ENCODE data around the gene ASAH2. TPM values are rescaled to one million over a fixed set of nuclear protein-coding genes. Genes with fewer than 3 reads are reported as not detected.

The ASAH2 gene
- total RNA-seq, 4 donors from 2014 or later = 0.83 to 52.2 (median 5.7) TPM

DNA sequence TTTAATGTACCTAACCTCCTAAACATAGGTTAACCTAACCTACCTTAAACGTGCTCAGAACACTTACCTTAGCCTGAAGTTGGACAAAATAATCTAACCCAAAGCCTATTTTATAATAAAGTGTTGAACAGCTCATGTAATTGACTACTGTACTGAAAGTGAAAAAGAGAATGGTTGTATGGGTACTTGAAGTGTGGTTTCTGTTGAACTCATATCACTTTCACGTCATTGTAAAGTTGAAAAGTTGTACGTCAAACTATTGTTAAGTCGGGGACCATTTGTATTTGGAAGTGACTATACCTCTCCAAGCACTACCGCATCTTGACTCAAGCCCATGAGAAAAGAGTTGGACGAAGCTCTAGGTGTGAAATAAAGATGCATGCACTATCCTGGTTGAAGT, 37.9 kb upstream of the ASAH2 start:
- no peak overlapping the region for H3K27ac ChIP-seq
- TF ChIP-seq POLR2A (IDR thresholded peaks at IDR 0.05) (no peak), CTCF (IDR thresholded peaks at IDR 0.05) (no peak)
- no peaks in the 10 kb centered on the region for H3K9me3 ChIP-seq
- no peaks in the 10 kb centered on the region for H3K36me3 ChIP-seq
- peaks cover 0 to 5% (median 1%) of the 10 kb centered on the region in 4 donors for H3K4me1 ChIP-seq
- DNase-seq = no peak
- H3K27me3 ChIP-seq = no peaks in the 10 kb centered on the region
- no peak overlapping the region for H3K4me3 ChIP-seq

DNA sequence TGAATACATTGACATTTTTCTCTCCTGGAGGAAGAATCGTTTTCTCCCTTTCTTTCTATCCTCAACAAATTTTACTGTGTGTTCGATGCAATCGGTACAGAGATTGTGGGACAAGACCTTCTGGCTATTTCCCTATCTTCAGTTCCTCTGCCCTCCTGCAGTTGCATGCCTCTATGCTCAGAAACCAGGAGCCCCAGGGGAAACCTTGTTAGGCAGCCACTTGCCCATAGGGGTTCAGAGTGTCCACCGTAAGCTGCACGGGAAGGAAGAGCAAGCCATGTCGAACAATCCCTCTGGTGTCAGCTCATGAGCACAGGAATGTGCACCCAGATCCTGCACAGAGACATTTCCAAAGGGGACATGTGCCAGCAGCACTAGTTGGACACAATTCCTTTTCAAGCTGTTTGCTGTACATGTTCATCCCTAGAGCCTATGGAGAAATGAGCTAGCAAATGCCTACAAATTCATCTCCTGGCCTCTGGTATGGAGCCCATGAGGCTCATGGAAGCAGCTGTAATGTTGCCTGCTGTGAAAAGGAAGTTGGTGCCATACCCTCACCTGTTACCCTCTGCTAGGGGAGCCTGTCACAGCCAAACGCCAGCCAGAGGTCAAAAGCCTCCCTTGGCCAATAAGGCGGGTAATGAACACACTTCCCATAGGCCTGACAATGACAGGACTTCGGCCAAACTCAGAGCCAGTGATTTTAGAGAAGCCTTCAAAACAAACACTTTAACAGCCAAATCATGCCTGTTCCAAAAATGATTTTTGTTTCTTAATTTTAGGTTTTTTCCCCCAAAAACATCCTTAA, 35.9 kb upstream of the ASAH2 start:
- H3K36me3 ChIP-seq = no peaks in the 10 kb centered on the region
- TF ChIP-seq CTCF (IDR thresholded peaks at IDR 0.05) (no peak), POLR2A (IDR thresholded peaks at IDR 0.05) (no peak)
- no peaks in the 10 kb centered on the region for H3K4me1 ChIP-seq
- H3K4me3 ChIP-seq = no peak overlapping the region
- no peaks in the 10 kb centered on the region for H3K9me3 ChIP-seq
- DNase-seq = no peak
- no peaks in the 10 kb centered on the region for H3K27me3 ChIP-seq
- H3K27ac ChIP-seq = no peak overlapping the region

DNA sequence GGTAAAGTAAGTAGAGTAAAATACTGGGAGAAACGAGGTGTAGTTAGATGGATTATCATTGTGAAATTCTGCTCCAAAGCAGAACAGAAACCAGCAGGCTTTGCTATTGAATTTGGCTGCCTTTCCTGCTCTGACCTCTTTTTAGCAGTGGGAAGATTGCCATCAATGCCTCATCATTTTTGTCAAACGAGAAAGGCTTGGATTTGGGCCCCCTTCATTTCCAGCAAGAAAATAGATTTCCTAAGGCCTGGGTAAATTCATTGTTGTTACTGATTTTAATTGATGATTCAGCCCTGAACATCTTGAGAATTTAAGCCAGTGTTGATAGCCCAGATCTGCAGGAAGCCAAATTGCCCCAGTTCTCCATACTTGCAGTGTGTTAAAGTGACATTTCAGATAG, 35.2 kb upstream of the ASAH2 start:
- Histone ChIP-seq H3K27ac (no peak overlapping the region), H3K4me1 (no peaks in the 10 kb centered on the region), H3K27me3 (no peaks in the 10 kb centered on the region), H3K4me3 (no peak overlapping the region), H3K9me3 (no peaks in the 10 kb centered on the region), H3K36me3 (no peaks in the 10 kb centered on the region)
- TF ChIP-seq CTCF (IDR thresholded peaks at IDR 0.05) (no peak), POLR2A (IDR thresholded peaks at IDR 0.05) (no peak)
- no peak for DNase-seq

- no peaks in the 10 kb centered on the region for H3K36me3 ChIP-seq
- H3K27me3 ChIP-seq = no peaks in the 10 kb centered on the region
- H3K9me3 ChIP-seq = no peaks in the 10 kb centered on the region
- no peak overlapping the region for H3K4me3 ChIP-seq
- TF ChIP-seq POLR2A (IDR thresholded peaks at IDR 0.05) (no peak), CTCF (IDR thresholded peaks at IDR 0.05) (no peak)
- DNase-seq = no peak
- H3K4me1 ChIP-seq = no peaks in the 10 kb centered on the region
- no peak overlapping the region for H3K27ac ChIP-seq
These were observed 30.7 kb upstream of the ASAH2 start for GRCh38 chr10:50281967-50282522.

DNA sequence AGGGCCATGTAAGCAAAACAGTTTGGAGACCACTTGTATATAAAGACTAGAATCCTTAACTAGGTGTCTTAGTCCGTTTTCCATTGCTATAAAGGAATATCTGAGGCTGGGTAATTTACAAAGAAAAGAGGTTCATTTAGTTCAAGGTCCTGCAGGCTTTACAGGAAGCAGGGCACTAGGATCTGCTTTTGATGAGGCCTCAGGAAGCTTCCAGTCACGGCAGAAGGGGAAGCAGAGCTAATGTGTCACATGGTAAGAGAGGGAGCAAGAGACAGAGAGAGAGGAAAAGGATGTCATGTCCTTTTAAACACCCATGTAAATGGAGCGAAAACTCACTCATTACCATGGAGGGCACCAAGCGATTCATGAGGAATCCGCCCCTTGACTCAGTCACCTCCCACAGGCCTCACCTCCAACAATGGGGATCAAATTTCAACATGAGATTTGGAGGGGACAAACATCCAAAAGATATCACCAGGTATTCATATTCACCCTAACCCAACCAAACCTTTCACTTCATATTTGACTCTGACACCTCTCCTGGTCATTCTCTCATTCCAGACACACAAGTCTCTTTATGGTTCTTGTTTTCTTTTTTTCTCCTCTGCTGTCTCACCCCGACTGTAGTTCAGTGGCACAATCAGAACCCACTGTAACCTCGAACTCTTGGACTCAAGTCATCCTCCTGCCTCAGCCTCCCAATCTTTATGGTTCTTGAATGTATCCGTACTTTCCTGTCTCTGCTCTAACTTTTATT, 30.1 kb upstream of the ASAH2 start:
- H3K27ac ChIP-seq = no peak overlapping the region
- TF ChIP-seq POLR2A (IDR thresholded peaks at IDR 0.05) = no peak
- TF ChIP-seq CTCF (IDR thresholded peaks at IDR 0.05) = no peak
- DNase-seq = no peak
- H3K9me3 ChIP-seq = no peaks in the 10 kb centered on the region
- no peaks in the 10 kb centered on the region for H3K36me3 ChIP-seq
- H3K27me3 ChIP-seq = no peaks in the 10 kb centered on the region
- no peaks in the 10 kb centered on the region for H3K4me1 ChIP-seq
- no peak overlapping the region for H3K4me3 ChIP-seq

Measured in Peyer's patch (tissue), 4 donors.